VCaP (cell line): Measurements from ENCODE around the gene GOLM1.
"Not testable (repeated sequence)": the region's sequence is repeated elsewhere in the genome, so short reads cannot be mapped to it uniquely, and the experiment has no call there.

Source experiments
- H3K27ac ChIP-seq: fragments of 450-650 bp; 2 replicates; pipeline ENCODE4 v1.5.1; 2017
- CTCF ChIP-seq: fragments of 450-650 bp; conservative IDR thresholded peaks from 2 replicates; pipeline ENCODE4 v1.5.1; 2017; ENCODE audit warnings: mild to moderate bottlenecking, moderate library complexity

GOLM1 gene

GRCh38 chr9:86098824-86099700, at the start of gene GOLM1:
Gene GOLM1 (minus strand): TSS chr9:86099558. CDS start chr9:86079320, 20,238 bp downstream.
- H3K27ac ChIP-seq = peak within 1 kb of the TSS; percentile 93
- 0 out of 2 replicates have a peak, but pooled peaks have one; percentile 16 for TF ChIP-seq CTCF

GRCh38 chr9:86146671-86147070, 47.3 kb upstream of the GOLM1 start:
- not testable (repeated sequence) for H3K27ac ChIP-seq

GRCh38 chr9:86145960-86146359, 46.6 kb upstream of the GOLM1 start:
- not testable (repeated sequence) for H3K27ac ChIP-seq

GRCh38 chr9:86142973-86143372, 43.6 kb upstream of the GOLM1 start:
- no peak overlapping the region for H3K27ac ChIP-seq
- no peak for TF ChIP-seq CTCF

GRCh38 chr9:86141843-86142242, 42.5 kb upstream of the GOLM1 start:
- no peak overlapping the region for H3K27ac ChIP-seq

GRCh38 chr9:86135371-86135770, 36.0 kb upstream of the GOLM1 start:
- TF ChIP-seq CTCF = no peak
- H3K27ac ChIP-seq = no peak overlapping the region; the same call in 1 of the 2 replicates

More at GRCh38 chr9:86141843-86142242, 42.5 kb upstream of the GOLM1 start:
- TF ChIP-seq CTCF = no peak

GRCh38 chr9:86134361-86134760, 35.0 kb upstream of the GOLM1 start:
- TF ChIP-seq CTCF = no peak
- H3K27ac ChIP-seq = no peak overlapping the region

GRCh38 chr9:86128235-86128822, 29.0 kb upstream of the GOLM1 start:
- no peak for TF ChIP-seq CTCF
- H3K27ac ChIP-seq = peak overlapping the region; percentile 82
